Brain microvascular endothelial cell (primary cell): ENCODE results near the gene PRR19.
A peak's percentile ranks its signal among the peaks of the same experiment; 100 is the strongest.

Experiments
- DNase-seq: peaks from one replicate; pipeline ENCODE4 v3.0.0-alpha.2; 2020
- H3K27ac ChIP-seq: fragments of 250-450 bp; sonication (Bioruptor Pico); 2 replicates; pipeline ENCODE4 v1.5.1; 2020; ENCODE audit warnings: mild to moderate bottlenecking, moderate library complexity
- H3K27me3 ChIP-seq: fragments of 250-450 bp; sonication (Bioruptor Pico); replicated peaks from 2 replicates; pipeline ENCODE4 v1.5.1; 2020; ENCODE audit warnings: mild to moderate bottlenecking
- H3K36me3 ChIP-seq: fragments of 250-450 bp; sonication (Bioruptor Pico); replicated peaks from 2 replicates; pipeline ENCODE4 v1.5.1; 2020; ENCODE audit warnings: mild to moderate bottlenecking
- H3K4me3 ChIP-seq: 2 replicates; pipeline ENCODE4 v1.5.1; 2011; ENCODE audit warnings: low read depth, mild to moderate bottlenecking, control low read depth, low read length, moderate library complexity
- CTCF ChIP-seq: IDR thresholded peaks from 2 replicates; pipeline ENCODE4 v1.5.1; 2011; ENCODE audit warnings: low read depth, mild to moderate bottlenecking, moderate library complexity, low read length, control low read depth, inconsistent platforms; ENCODE audit errors: missing control alignments
- in situ Hi-C: cut with HindIII; loops from 2 replicates; pipeline ENCODE4 v1.10.0; 2017; ENCODE audit warnings: low sequenced_read_pairs, low pct_ligation_motif_present

Gene PRR19

GRCh38 chr19:42285541-42285941, 16.4 kb upstream of the PRR19 start:
- no peak for TF ChIP-seq CTCF
- no peaks in the 10 kb centered on the region for H3K27me3 ChIP-seq
- no peak overlapping the region for H3K4me3 ChIP-seq
- in situ Hi-C loops: no loop called here
- DNase-seq: no peak
- peaks cover 36% of the 10 kb centered on the region for H3K36me3 ChIP-seq
- H3K27ac ChIP-seq: no peak overlapping the region

- TF ChIP-seq CTCF: no peak
- in situ Hi-C loops: no loop called here
- Histone ChIP-seq H3K36me3 (peaks cover 40% of the 10 kb centered on the region), H3K4me3 (peak overlapping the region; percentile 5), H3K27ac (no peak overlapping the region), H3K27me3 (no peaks in the 10 kb centered on the region)
- no peak for DNase-seq
Observed at GRCh38 chr19:42285988-42286348, 16.0 kb upstream of the PRR19 start.

GRCh38 chr19:42286349-42287016, 15.4 kb upstream of the PRR19 start:
- Histone ChIP-seq H3K27ac (no peak overlapping the region), H3K27me3 (no peaks in the 10 kb centered on the region), H3K36me3 (peaks cover 46% of the 10 kb centered on the region), H3K4me3 (peak overlapping the region; percentile 5)
- in situ Hi-C loops: no loop called here
- no peak for TF ChIP-seq CTCF
- DNase-seq: no peak

GRCh38 chr19:42287017-42287826, 14.7 kb upstream of the PRR19 start:
- in situ Hi-C loops: no loop called here
- H3K4me3 ChIP-seq: no peak overlapping the region
- DNase-seq: no peak
- H3K27me3 ChIP-seq: no peaks in the 10 kb centered on the region
- H3K27ac ChIP-seq: no peak overlapping the region
- H3K36me3 ChIP-seq: peaks cover 53% of the 10 kb centered on the region
- TF ChIP-seq CTCF: no peak

- Histone ChIP-seq H3K36me3 (peaks cover 57% of the 10 kb centered on the region), H3K4me3 (no peak overlapping the region), H3K27me3 (no peaks in the 10 kb centered on the region), H3K27ac (no peak overlapping the region)
- no peak for TF ChIP-seq CTCF
- in situ Hi-C loops: no loop called here
- DNase-seq: no peak
Observed at GRCh38 chr19:42287827-42288107, 14.2 kb upstream of the PRR19 start.
